ENCODE results near the gene RBM22. TPM values are rescaled to one million over a fixed set of nuclear protein-coding genes. Genes with fewer than 3 reads are reported as not detected.
A peak's percentile ranks its signal among the peaks of the same experiment; 100 is the strongest.

RBM22 gene
- total and polyA plus RNA-seq, 7 experiments from 2014 or later: 60.5 to 103 (median 93.1) TPM

DNA sequence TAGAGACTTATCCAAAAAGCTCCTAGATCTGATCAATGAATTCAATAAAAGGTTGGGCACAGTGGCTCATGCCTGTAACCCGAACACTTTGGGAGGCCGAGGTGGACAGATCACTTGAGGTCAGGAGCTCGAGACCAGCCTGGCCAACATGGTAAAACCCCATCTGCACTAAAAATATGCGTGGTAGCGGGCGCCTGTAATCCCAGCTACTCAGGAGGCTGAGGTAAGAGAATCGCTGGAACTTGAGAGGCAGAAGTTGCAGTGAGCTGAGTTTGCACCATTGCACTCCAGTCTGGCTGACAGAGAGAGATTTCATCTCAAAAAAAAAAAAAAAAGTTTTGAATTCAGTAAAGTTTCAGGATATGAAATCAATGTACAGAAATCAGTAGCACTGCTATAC lies 38.0 kb upstream of the RBM22 start:
- Histone ChIP-seq H3K9me3 (ENCODE audit: control insufficient read depth in 2 of 3, low read length in 3 of 3) (no peaks in the 10 kb centered on the region), H3K4me1 (ENCODE audit: control insufficient read depth in 2 of 2, insufficient read depth in 2 of 2, low read length in 2 of 2) (peaks cover 0 to 20% of the 10 kb centered on the region in 2 donors), H3K27ac (ENCODE audit: low read depth, low read length) (no peak overlapping the region), H3K36me3 (ENCODE audit: control insufficient read depth in 2 of 3, insufficient read depth in 3 of 3, low read length in 3 of 3) (peaks cover 3 to 13% (median 4%) of the 10 kb centered on the region in 3 experiments), H3K4me3 (ENCODE audit: low read length) (no peak overlapping the region), H3K27me3 (ENCODE audit: control insufficient read depth in 2 of 2, insufficient read depth in 2 of 2, low read length in 2 of 2) (no peaks in the 10 kb centered on the region)
- intact Hi-C loops (cut with micrococcal nuclease): loop anchor here in 1 of 2 donors (5.0 kb wide), 2 partner anchors 37 to 43 kb away; partner anchors contain the start of gene RBM22
- Mint-ChIP-seq H3K4me1 (peaks cover 55 to 93% (median 83%) of the 10 kb centered on the region in 7 donors), H3K27ac (peak overlapping the region in 4 of 9 donors; percentile 21 to 47 (median 30)), H3K4me3 (peak overlapping the region in 3 of 10 donors; percentile 0 to 26 (median 19)), H3K36me3 (peaks cover 30 to 84% (median 53%) of the 10 kb centered on the region in 5 donors), H3K27me3 (no peaks in the 10 kb centered on the region), H3K9me3 (peaks cover 0 to 8% (median 3%) of the 10 kb centered on the region in 11 donors)
- ChIA-PET POLR2A (interaction anchor here (0.8 kb wide), 1 partner anchor 108 kb away, joined by 3 read pairs; no protein-coding TSS in a partner anchor), CTCF (interaction anchor here (0.7 to 1.1 kb wide), 2 partner anchors 40 to 108 kb away, joined by 3 read pairs; partner anchors contain the start of gene SMIM3)
- no peak for DNase-seq
- no peak for ATAC-seq

DNA sequence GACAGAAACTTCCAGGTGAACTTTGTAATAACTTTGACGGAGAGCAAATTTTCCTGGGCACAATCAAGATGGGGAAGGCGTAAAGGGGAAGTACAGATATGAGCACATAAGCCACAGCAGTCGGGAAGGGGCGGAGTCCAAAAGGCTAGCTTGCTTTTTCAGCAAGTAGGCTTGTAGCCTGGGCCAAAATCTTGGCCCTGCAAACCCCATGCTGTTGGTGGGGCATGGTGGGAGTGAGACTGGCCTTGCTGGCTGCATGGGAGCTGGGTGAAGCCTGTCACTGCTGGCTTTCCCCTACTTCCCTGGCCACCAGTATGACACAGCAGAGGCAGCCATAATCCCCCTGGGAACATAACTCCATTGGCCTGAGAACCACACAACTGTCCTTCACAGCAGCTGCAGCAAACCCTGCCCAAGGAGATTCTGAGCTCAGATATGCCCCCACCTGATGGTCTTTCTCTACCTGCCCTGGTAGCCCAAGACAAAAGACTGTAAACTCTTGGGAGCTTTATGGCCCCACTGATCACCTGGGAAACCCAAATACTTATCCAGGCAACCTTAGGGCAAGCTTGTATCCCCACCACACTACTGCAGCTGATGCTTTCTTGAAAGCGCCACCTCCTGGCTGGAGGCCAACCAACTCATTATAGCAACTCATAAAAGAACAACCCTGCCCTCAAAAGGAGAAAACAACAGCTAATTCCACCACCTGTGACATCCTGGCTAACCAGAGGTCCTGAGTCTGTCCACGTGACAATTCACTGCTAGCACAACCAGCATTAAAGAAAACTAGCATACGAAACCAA lies 33.9 kb upstream of the RBM22 start:
- DNase-seq (no peak), ATAC-seq (peak; percentile 84)
- Histone ChIP-seq H3K36me3 (ENCODE audit: control insufficient read depth in 2 of 3, insufficient read depth in 3 of 3, low read length in 3 of 3) (peaks cover 20 to 49% (median 34%) of the 10 kb centered on the region in 3 experiments), H3K4me3 (ENCODE audit: low read length) (no peak overlapping the region), H3K9me3 (ENCODE audit: control insufficient read depth in 2 of 3, low read length in 3 of 3) (no peaks in the 10 kb centered on the region), H3K27me3 (ENCODE audit: control insufficient read depth in 2 of 2, insufficient read depth in 2 of 2, low read length in 2 of 2) (no peaks in the 10 kb centered on the region), H3K27ac (ENCODE audit: low read depth, low read length) (no peak overlapping the region), H3K4me1 (ENCODE audit: control insufficient read depth in 2 of 2, insufficient read depth in 2 of 2, low read length in 2 of 2) (peaks cover 0 to 16% of the 10 kb centered on the region in 2 donors)
- Mint-ChIP-seq H3K4me3 (no peak overlapping the region), H3K27me3 (no peaks in the 10 kb centered on the region), H3K36me3 (peaks cover 39 to 88% (median 66%) of the 10 kb centered on the region in 5 donors), H3K27ac (peak overlapping the region in 3 of 9 donors; percentile 59 to 74 (median 68)), H3K9me3 (peaks cover 0 to 8% (median 3%) of the 10 kb centered on the region in 11 donors), H3K4me1 (peaks cover 39 to 54% (median 48%) of the 10 kb centered on the region in 7 donors)
- ChIA-PET CTCF (interaction anchor here (0.6 to 1.0 kb wide), 2 partner anchors 30 to 111 kb away, joined by 3 read pairs; partner anchors contain the start of gene IRGM), POLR2A (interaction anchor here (1.1 kb wide), 1 partner anchor 24 kb away, joined by 3 read pairs; the partner anchor contains the start of gene DCTN4)
- intact Hi-C loops (cut with micrococcal nuclease): loop anchor here in 1 of 2 donors (5.0 kb wide), 2 partner anchors 32 to 48 kb away; partner anchors contain the start of gene RBM22

DNA sequence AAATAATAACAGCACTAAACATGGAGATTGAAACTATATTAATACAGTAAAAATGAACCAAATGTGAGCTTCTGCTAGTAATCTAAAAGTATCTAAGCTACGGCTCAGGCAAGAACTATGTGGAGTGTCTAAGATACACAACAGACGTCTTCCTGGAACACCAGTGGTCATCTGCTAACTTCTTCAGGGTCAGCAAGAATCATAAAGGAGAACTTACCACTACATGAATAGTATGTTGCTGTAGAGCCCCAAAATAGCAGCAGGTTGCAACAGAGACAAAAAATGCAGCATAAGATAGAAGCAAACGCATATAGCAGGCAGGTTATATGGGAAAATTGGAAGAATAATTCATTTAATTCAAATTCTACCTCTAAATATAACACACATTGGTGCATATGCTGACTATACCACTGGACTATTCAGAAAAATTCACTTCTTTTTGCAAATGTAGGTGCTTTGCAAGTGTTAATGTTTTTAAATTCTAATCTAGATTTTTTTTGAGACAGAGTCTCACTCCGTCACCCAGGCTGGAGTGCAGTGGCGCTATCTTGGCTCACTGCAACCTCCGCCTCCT lies 30.9 kb upstream of the RBM22 start:
- H3K4me1 Mint-ChIP-seq: peaks cover 15 to 24% (median 19%) of the 10 kb centered on the region in 7 donors
- POLR2A ChIA-PET: no interaction called here
- no peaks in the 10 kb centered on the region for H3K27me3 ChIP-seq (ENCODE audit: control insufficient read depth in 2 of 2, insufficient read depth in 2 of 2, low read length in 2 of 2)
- CTCF ChIA-PET: no interaction called here
- DNase-seq (no peak), ATAC-seq (no peak)
- peaks cover 29 to 66% (median 46%) of the 10 kb centered on the region in 3 experiments for H3K36me3 ChIP-seq (ENCODE audit: control insufficient read depth in 2 of 3, insufficient read depth in 3 of 3, low read length in 3 of 3)
- no peak overlapping the region for H3K27ac Mint-ChIP-seq
- no peaks in the 10 kb centered on the region for H3K9me3 ChIP-seq (ENCODE audit: control insufficient read depth in 2 of 3, low read length in 3 of 3)
- H3K27ac ChIP-seq (ENCODE audit: low read depth, low read length): no peak overlapping the region
- no peaks in the 10 kb centered on the region for H3K27me3 Mint-ChIP-seq
- peaks cover 0 to 6% (median 2%) of the 10 kb centered on the region in 11 donors for H3K9me3 Mint-ChIP-seq
- H3K4me3 Mint-ChIP-seq: no peak overlapping the region
- intact Hi-C loops (cut with micrococcal nuclease): no loop called here
- no peaks in the 10 kb centered on the region for H3K4me1 ChIP-seq (ENCODE audit: control insufficient read depth in 2 of 2, insufficient read depth in 2 of 2, low read length in 2 of 2)
- H3K4me3 ChIP-seq (ENCODE audit: low read length): no peak overlapping the region
- H3K36me3 Mint-ChIP-seq: peaks cover 32 to 74% (median 57%) of the 10 kb centered on the region in 5 donors

DNA sequence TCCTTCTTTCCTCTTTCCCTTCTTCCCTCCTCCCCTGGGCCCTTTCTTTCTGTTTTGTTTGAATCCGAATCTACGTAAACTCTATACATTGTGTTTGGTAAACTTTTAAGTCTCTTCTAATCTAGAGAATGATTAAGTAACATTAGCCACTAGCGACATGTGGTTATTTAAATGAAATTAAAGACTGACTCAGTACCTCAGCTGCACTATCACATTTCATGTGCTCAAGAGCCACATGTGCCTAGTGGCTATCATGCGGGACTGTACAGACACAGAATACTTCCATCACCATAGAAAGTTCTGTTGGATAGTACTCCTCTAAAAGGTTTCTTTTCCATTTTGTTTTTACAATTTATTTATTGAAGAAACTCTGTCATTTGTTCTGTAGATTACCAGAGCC lies 29.0 kb upstream of the RBM22 start:
- Histone ChIP-seq H3K9me3 (ENCODE audit: control insufficient read depth in 2 of 3, low read length in 3 of 3) (no peaks in the 10 kb centered on the region), H3K36me3 (ENCODE audit: control insufficient read depth in 2 of 3, insufficient read depth in 3 of 3, low read length in 3 of 3) (peaks cover 31 to 70% (median 52%) of the 10 kb centered on the region in 3 experiments), H3K27ac (ENCODE audit: low read depth, low read length) (no peak overlapping the region), H3K27me3 (ENCODE audit: control insufficient read depth in 2 of 2, insufficient read depth in 2 of 2, low read length in 2 of 2) (no peaks in the 10 kb centered on the region), H3K4me3 (ENCODE audit: low read length) (no peak overlapping the region), H3K4me1 (ENCODE audit: control insufficient read depth in 2 of 2, insufficient read depth in 2 of 2, low read length in 2 of 2) (no peaks in the 10 kb centered on the region)
- CTCF ChIA-PET: interaction anchor here (0.7 kb wide), 1 partner anchor 115 kb away, joined by 3 read pairs; no protein-coding TSS in a partner anchor
- intact Hi-C loops (cut with micrococcal nuclease): no loop called here
- Mint-ChIP-seq H3K27me3 (no peaks in the 10 kb centered on the region), H3K9me3 (peaks cover 0 to 2% (median 0%) of the 10 kb centered on the region in 11 donors), H3K27ac (peak overlapping the region in 1 of 9 donors; percentile 67), H3K4me1 (peaks cover 7 to 9% (median 8%) of the 10 kb centered on the region in 7 donors), H3K4me3 (no peak overlapping the region), H3K36me3 (peaks cover 21 to 56% (median 41%) of the 10 kb centered on the region in 5 donors)
- DNase-seq (no peak), ATAC-seq (no peak)
- POLR2A ChIA-PET: no interaction called here

DNA sequence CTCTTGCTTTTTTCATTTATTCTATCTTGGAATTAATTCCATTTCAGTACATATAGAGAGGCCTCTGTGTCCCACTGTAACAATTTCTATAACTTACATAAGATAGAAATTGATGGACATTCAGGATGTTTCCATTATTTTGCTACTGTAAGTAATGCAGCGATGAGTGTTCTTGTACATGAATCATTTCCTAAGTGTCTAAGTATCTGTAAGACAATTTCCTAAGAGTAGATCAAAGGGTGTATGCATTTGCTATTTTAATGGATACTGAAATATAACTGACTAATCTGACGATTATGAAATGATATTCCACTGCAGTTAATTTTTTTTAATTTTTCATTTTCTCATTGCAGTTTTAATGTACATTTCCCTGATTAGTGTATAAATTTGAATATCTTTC lies 23.0 kb upstream of the RBM22 start:
- ATAC-seq (no peak), DNase-seq (no peak)
- Mint-ChIP-seq H3K27me3 (no peaks in the 10 kb centered on the region), H3K36me3 (peaks cover 13 to 46% (median 27%) of the 10 kb centered on the region in 5 donors), H3K4me1 (peaks cover 0 to 2% (median 0%) of the 10 kb centered on the region in 7 donors), H3K9me3 (no peaks in the 10 kb centered on the region), H3K27ac (no peak overlapping the region), H3K4me3 (no peak overlapping the region)
- no peaks in the 10 kb centered on the region for H3K4me1 ChIP-seq (ENCODE audit: control insufficient read depth in 2 of 2, insufficient read depth in 2 of 2, low read length in 2 of 2)
- H3K27me3 ChIP-seq (ENCODE audit: control insufficient read depth in 2 of 2, insufficient read depth in 2 of 2, low read length in 2 of 2): no peaks in the 10 kb centered on the region
- intact Hi-C loops (cut with micrococcal nuclease): no loop called here
- no peak overlapping the region for H3K4me3 ChIP-seq (ENCODE audit: low read length)
- ChIA-PET CTCF (no interaction called here), POLR2A (no interaction called here)
- peaks cover 12 to 72% (median 31%) of the 10 kb centered on the region in 3 experiments for H3K36me3 ChIP-seq (ENCODE audit: control insufficient read depth in 2 of 3, insufficient read depth in 3 of 3, low read length in 3 of 3)
- no peak overlapping the region for H3K27ac ChIP-seq (ENCODE audit: low read depth, low read length)
- no peaks in the 10 kb centered on the region for H3K9me3 ChIP-seq (ENCODE audit: control insufficient read depth in 2 of 3, low read length in 3 of 3)

DNA sequence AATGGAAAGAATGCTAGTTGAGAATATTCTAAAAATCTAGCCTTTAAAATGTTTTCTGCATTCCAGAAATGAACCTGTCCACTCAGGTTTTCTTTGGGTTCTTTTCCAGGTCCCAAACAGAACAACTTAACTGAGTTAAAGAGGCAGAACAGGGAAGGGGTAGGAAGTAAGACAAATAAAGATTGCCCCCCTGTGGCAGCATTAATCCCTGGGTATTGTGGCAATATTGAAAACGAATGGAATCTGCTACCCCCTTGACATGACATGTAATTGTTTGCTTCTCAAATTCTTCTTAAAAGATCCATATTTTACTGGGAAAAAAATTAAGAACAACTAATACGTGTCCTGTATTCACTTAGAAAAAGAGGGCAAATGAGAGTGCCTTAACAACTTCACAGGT lies 9.3 kb upstream of the RBM22 start:
- Histone ChIP-seq H3K36me3 (ENCODE audit: control insufficient read depth in 2 of 3, insufficient read depth in 3 of 3, low read length in 3 of 3) (peaks cover 13 to 58% (median 22%) of the 10 kb centered on the region in 3 experiments), H3K27me3 (ENCODE audit: control insufficient read depth in 2 of 2, insufficient read depth in 2 of 2, low read length in 2 of 2) (no peaks in the 10 kb centered on the region), H3K9me3 (ENCODE audit: control insufficient read depth in 2 of 3, low read length in 3 of 3) (no peaks in the 10 kb centered on the region), H3K27ac (ENCODE audit: low read depth, low read length) (no peak overlapping the region), H3K4me1 (ENCODE audit: control insufficient read depth in 2 of 2, insufficient read depth in 2 of 2, low read length in 2 of 2) (no peaks in the 10 kb centered on the region), H3K4me3 (ENCODE audit: low read length) (no peak overlapping the region)
- ATAC-seq (no peak), DNase-seq (peak in 1 of 9 donors; percentile 20)
- H3K9me3 Mint-ChIP-seq: no peaks in the 10 kb centered on the region
- no peaks in the 10 kb centered on the region for H3K4me1 Mint-ChIP-seq
- intact Hi-C loops (cut with micrococcal nuclease): loop anchor here in 1 of 2 donors (1.0 kb wide), 2 partner anchors 149 to 251 kb away; no protein-coding TSS in a partner anchor
- ChIA-PET CTCF (interaction anchor here (0.9 to 1.7 kb wide), 2 partner anchors 10 to 260 kb away, joined by 3 to 7 read pairs; partner anchors contain the start of genes RBM22 and RPS14), POLR2A (interaction anchor here (0.9 to 1.3 kb wide), 2 partner anchors 46 to 49 kb away, joined by 3 to 4 read pairs; partner anchors contain the start of gene DCTN4)
- H3K4me3 Mint-ChIP-seq: no peak overlapping the region
- H3K36me3 Mint-ChIP-seq: peaks cover 10 to 31% (median 16%) of the 10 kb centered on the region in 5 donors
- H3K27me3 Mint-ChIP-seq: no peaks in the 10 kb centered on the region
- H3K27ac Mint-ChIP-seq: no peak overlapping the region

Data from naive thymus-derived CD4-positive, alpha-beta T cell (primary cell).